Glutamatergic neuron (in vitro differentiated cells): ENCODE measurements around the gene SUSD2. TPM values are rescaled to one million over a fixed set of nuclear protein-coding genes. Genes with fewer than 3 reads are reported as not detected.
A peak's percentile ranks its signal among the peaks of the same experiment; 100 is the strongest.
"Not testable (repeated sequence)": the region's sequence is repeated elsewhere in the genome, so short reads cannot be mapped to it uniquely, and the experiment has no call there.

Experiments
- DNase-seq: peaks from one replicate; pipeline ENCODE4 v3.0.0; 2022
- H3K27ac Mint-ChIP-seq: one replicate; pipeline ENCODE4 v1.8.0; 2020; ENCODE audit warnings: mild to moderate bottlenecking, mixed read lengths, inconsistent platforms; ENCODE audit not compliant: unreplicated experiment
- H3K27me3 Mint-ChIP-seq: one replicate; pipeline ENCODE4 v1.8.0; 2020; ENCODE audit warnings: mild to moderate bottlenecking, moderate library complexity, mixed read lengths, inconsistent platforms; ENCODE audit not compliant: unreplicated experiment
- H3K36me3 Mint-ChIP-seq: one replicate; pipeline ENCODE4 v1.8.0; 2020; ENCODE audit warnings: mild to moderate bottlenecking, mixed read lengths, inconsistent platforms; ENCODE audit not compliant: unreplicated experiment
- H3K4me1 Mint-ChIP-seq: one replicate; pipeline ENCODE4 v1.8.0; 2020; ENCODE audit warnings: mild to moderate bottlenecking, low read depth, mixed read lengths, inconsistent platforms; ENCODE audit not compliant: unreplicated experiment
- H3K4me3 Mint-ChIP-seq: one replicate; pipeline ENCODE4 v1.8.0; 2020; ENCODE audit warnings: mild to moderate bottlenecking, mixed read lengths, inconsistent platforms; ENCODE audit not compliant: unreplicated experiment
- H3K9me3 Mint-ChIP-seq: one replicate; pipeline ENCODE4 v1.8.0; 2020; ENCODE audit warnings: mild to moderate bottlenecking, moderate library complexity, mixed read lengths, inconsistent platforms; ENCODE audit not compliant: unreplicated experiment
- CTCF ChIP-seq: fragments of 200-600 bp; sonication (generic); IDR thresholded peaks from one replicate; pipeline ENCODE4 v1.5.0; 2021; ENCODE audit not compliant: partially characterized antibody, unreplicated experiment
- long read RNA-seq: library from polyadenylated mRNA; unstranded; transcript quantifications from one replicate; pipeline ENCODE4 v2.0.0, GENCODE V29; 2020; ENCODE audit not compliant: unreplicated experiment
- total RNA-seq: library from RNA; stranded (reverse); fragmentation: NEBNext Ultra II Directional; extraction: Animal tissue kit (Norgen Biotek cat#: 25700); gene quantifications from one replicate; pipeline ENCODE4 v1.2.1, GENCODE V29; 2021; ENCODE audit not compliant: unreplicated experiment

The SUSD2 gene
- total RNA-seq = 123 TPM
- long read RNA-seq, transcript SUSD2-201 (15 exons, 3,404 nt) = major isoform, 25 of 38 reads
- long read RNA-seq, partial matches to known transcripts = 13 of 38 reads
- long read RNA-seq, other reads (novel, unspliced or antisense) = 0 of 38 reads

- DNase-seq = peak; percentile 92
- H3K36me3 Mint-ChIP-seq = no peaks in the 10 kb centered on the region
- peak within 1 kb of the TSS; percentile 79 for H3K4me3 Mint-ChIP-seq
- peaks cover 20% of the 10 kb centered on the region for H3K4me1 Mint-ChIP-seq
- H3K27ac Mint-ChIP-seq = peak within 1 kb of the TSS; percentile 99
- peaks cover 16% of the 10 kb centered on the region for H3K27me3 Mint-ChIP-seq
- peaks cover 9% of the 10 kb centered on the region for H3K9me3 Mint-ChIP-seq
- no peak for TF ChIP-seq CTCF
These were observed at the start of gene SUSD2 for GRCh38 chr22:24181088-24181995. TSS of gene SUSD2 (plus strand) at chr22:24181487. CDS start at chr22:24181520, 33 bp downstream.

GRCh38 chr22:24133187-24133965, 47.9 kb upstream of the SUSD2 start:
- no peak for TF ChIP-seq CTCF
- H3K9me3 Mint-ChIP-seq = no peaks in the 10 kb centered on the region
- H3K27me3 Mint-ChIP-seq = no peaks in the 10 kb centered on the region
- no peak for DNase-seq
- peaks cover 17% of the 10 kb centered on the region for H3K4me1 Mint-ChIP-seq
- no peak overlapping the region for H3K27ac Mint-ChIP-seq
- no peak overlapping the region for H3K4me3 Mint-ChIP-seq
- no peaks in the 10 kb centered on the region for H3K36me3 Mint-ChIP-seq

GRCh38 chr22:24134090-24134846, 47.0 kb upstream of the SUSD2 start:
- peak; percentile 62 for DNase-seq
- no peak for TF ChIP-seq CTCF
- H3K9me3 Mint-ChIP-seq = no peaks in the 10 kb centered on the region
- peaks cover 12% of the 10 kb centered on the region for H3K4me1 Mint-ChIP-seq
- no peaks in the 10 kb centered on the region for H3K27me3 Mint-ChIP-seq
- H3K27ac Mint-ChIP-seq = no peak overlapping the region
- H3K36me3 Mint-ChIP-seq = no peaks in the 10 kb centered on the region
- no peak overlapping the region for H3K4me3 Mint-ChIP-seq

- H3K27ac Mint-ChIP-seq, H3K27me3 Mint-ChIP-seq, H3K9me3 Mint-ChIP-seq, H3K36me3 Mint-ChIP-seq, H3K4me1 Mint-ChIP-seq, DNase-seq, H3K4me3 Mint-ChIP-seq: not testable (repeated sequence)
These were observed 44.8 kb upstream of the SUSD2 start for GRCh38 chr22:24136533-24136932.

GRCh38 chr22:24137595-24137994, 43.7 kb upstream of the SUSD2 start:
- peaks cover 1% of the 10 kb centered on the region for H3K27me3 Mint-ChIP-seq
- no peak for TF ChIP-seq CTCF
- H3K36me3 Mint-ChIP-seq = no peaks in the 10 kb centered on the region
- no peak overlapping the region for H3K4me3 Mint-ChIP-seq
- no peaks in the 10 kb centered on the region for H3K9me3 Mint-ChIP-seq
- H3K27ac Mint-ChIP-seq = no peak overlapping the region
- H3K4me1 Mint-ChIP-seq = peaks cover 9% of the 10 kb centered on the region
- DNase-seq = no peak
